Measurements from ENCODE around the gene RECQL. TPM values are rescaled to one million over a fixed set of nuclear protein-coding genes. Genes with fewer than 3 reads are reported as not detected.
"Not testable (repeated sequence)": the region's sequence is repeated elsewhere in the genome, so short reads cannot be mapped to it uniquely, and the experiment has no call there.

The RECQL gene
- total RNA-seq, 4 donors from 2014 or later, result 18.4 to 25.8 (median 21.7) TPM

- Histone ChIP-seq H3K4me3 (peak overlapping the region; percentile 19), H3K9me3 (no peaks in the 10 kb centered on the region), H3K27me3 (no peaks in the 10 kb centered on the region), H3K36me3 (peaks cover 66% of the 10 kb centered on the region), H3K4me1 (peaks cover 3% of the 10 kb centered on the region), H3K27ac (no peak overlapping the region)
- TF ChIP-seq POLR2A (IDR thresholded peaks at IDR 0.05) (no peak), POLR2AphosphoS5 (IDR thresholded peaks at IDR 0.05) (no peak), EP300 (IDR thresholded peaks at IDR 0.05) (no peak)
- TF ChIP-seq, protein P1, sequence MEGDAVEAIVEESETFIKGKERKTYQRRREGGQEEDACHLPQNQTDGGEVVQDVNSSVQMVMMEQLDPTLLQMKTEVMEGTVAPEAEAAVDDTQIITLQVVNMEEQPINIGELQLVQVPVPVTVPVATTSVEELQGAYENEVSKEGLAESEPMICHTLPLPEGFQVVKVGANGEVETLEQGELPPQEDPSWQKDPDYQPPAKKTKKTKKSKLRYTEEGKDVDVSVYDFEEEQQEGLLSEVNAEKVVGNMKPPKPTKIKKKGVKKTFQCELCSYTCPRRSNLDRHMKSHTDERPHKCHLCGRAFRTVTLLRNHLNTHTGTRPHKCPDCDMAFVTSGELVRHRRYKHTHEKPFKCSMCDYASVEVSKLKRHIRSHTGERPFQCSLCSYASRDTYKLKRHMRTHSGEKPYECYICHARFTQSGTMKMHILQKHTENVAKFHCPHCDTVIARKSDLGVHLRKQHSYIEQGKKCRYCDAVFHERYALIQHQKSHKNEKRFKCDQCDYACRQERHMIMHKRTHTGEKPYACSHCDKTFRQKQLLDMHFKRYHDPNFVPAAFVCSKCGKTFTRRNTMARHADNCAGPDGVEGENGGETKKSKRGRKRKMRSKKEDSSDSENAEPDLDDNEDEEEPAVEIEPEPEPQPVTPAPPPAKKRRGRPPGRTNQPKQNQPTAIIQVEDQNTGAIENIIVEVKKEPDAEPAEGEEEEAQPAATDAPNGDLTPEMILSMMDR (IDR thresholded peaks at IDR 0.05), result no peak
- no peak for DNase-seq (ENCODE audit: low spot score in 2 of 2)
- WGBS, result 66% methylated on average over 7 of the region's 7 CpGs
Measured at GRCh38 chr12:21472197-21472823, 29.1 kb downstream of the RECQL start.

GRCh38 chr12:21471294-21471693 is 30.1 kb downstream of the RECQL start:
- WGBS, result 58% methylated on average over 2 of the region's 2 CpGs
- DNase-seq (ENCODE audit: low spot score in 2 of 2), result no peak
- peaks cover 3% of the 10 kb centered on the region for H3K4me1 ChIP-seq
- H3K27me3 ChIP-seq, result no peaks in the 10 kb centered on the region
- H3K36me3 ChIP-seq, result peaks cover 70% of the 10 kb centered on the region
- no peak overlapping the region for H3K4me3 ChIP-seq
- TF ChIP-seq POLR2A (IDR thresholded peaks at IDR 0.05), result no peak
- H3K27ac ChIP-seq, result no peak overlapping the region
- no peaks in the 10 kb centered on the region for H3K9me3 ChIP-seq

DNA sequence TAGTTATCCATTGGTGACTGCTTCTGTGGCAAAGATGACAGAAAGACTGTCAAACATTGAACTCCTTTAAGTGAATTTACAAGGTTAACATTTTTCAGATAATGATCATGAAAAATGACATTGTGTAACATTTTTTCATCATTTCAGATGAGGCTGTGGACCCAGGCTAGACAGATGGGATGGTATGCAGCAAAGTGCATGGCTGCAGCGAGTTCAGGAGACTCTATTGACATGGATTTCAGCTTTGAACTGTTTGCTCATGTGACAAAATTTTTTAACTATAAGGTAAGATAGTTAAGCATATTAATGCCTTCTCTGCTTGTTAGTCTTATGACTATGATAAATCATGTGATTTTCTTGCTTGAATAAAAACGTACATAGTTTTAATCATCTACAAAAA is 34.1 kb downstream of the RECQL start:
- 83% methylated on average over 2 of the region's 2 CpGs for WGBS

GRCh38 chr12:21459474-21459873 is 42.0 kb downstream of the RECQL start:
- DNase-seq (ENCODE audit: low spot score in 2 of 2), result no peak
- TF ChIP-seq POLR2A (IDR thresholded peaks at IDR 0.05), result no peak
- TF ChIP-seq POLR2AphosphoS5 (IDR thresholded peaks at IDR 0.05), result no peak
- no peak for TF ChIP-seq EP300 (IDR thresholded peaks at IDR 0.05)
- TF ChIP-seq, protein P1 (IDR thresholded peaks at IDR 0.05), result no peak
- Histone ChIP-seq H3K27me3 (no peaks in the 10 kb centered on the region), H3K4me1 (no peaks in the 10 kb centered on the region), H3K9me3 (no peaks in the 10 kb centered on the region), H3K27ac (no peak overlapping the region), H3K4me3 (no peak overlapping the region), H3K36me3 (peaks cover 82% of the 10 kb centered on the region)
- WGBS, result 84% methylated on average over 2 of the region's 2 CpGs

More for the DNA sequence above, 34.1 kb downstream of the RECQL start:
- peaks cover 57% of the 10 kb centered on the region for H3K36me3 ChIP-seq
- not testable (repeated sequence) for H3K27me3 ChIP-seq; H3K9me3 ChIP-seq; H3K4me3 ChIP-seq; DNase-seq (ENCODE audit: low spot score in 2 of 2); H3K27ac ChIP-seq; H3K4me1 ChIP-seq

GRCh38 chr12:21456291-21456780 is 45.1 kb downstream of the RECQL start:
- no peaks in the 10 kb centered on the region for H3K9me3 ChIP-seq
- TF ChIP-seq POLR2A (IDR thresholded peaks at IDR 0.05), result no peak
- TF ChIP-seq POLR2AphosphoS5 (IDR thresholded peaks at IDR 0.05), result no peak
- no peak for TF ChIP-seq EP300 (IDR thresholded peaks at IDR 0.05)
- TF ChIP-seq, protein P1 (IDR thresholded peaks at IDR 0.05), result no peak
- no peak overlapping the region for H3K27ac ChIP-seq
- H3K36me3 ChIP-seq, result peaks cover 73% of the 10 kb centered on the region
- no peaks in the 10 kb centered on the region for H3K27me3 ChIP-seq
- H3K4me3 ChIP-seq, result no peak overlapping the region
- no peak for DNase-seq (ENCODE audit: low spot score in 2 of 2)
- WGBS, result 59% methylated on average over 7 of the region's 7 CpGs
- H3K4me1 ChIP-seq, result no peaks in the 10 kb centered on the region

DNA sequence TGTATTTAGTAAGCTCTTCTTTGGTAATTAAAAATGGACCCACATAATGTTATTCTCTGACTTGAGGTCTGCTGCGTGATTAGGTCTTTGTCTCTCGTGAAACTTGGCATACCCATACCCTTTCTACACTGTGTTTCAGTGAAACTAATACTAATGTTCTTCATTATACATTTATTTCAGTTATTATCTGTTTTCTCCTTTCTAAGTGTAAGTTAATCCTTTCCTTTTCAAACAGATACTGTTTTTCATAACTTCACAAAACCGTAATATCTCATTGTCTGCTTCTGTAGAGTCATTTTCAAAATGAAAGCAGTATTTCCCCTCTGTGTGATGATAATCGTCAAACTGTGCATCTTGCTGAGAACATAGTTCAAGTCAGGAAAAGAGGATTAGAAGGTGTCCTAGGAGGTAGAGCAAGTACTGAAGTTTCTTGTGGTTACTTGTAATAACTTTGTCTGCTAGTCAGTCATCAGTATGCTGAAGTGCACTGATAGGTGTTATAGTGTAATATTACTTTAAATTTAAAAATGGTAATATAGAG is 48.1 kb downstream of the RECQL start:
- Histone ChIP-seq H3K4me3 (no peak overlapping the region), H3K27me3 (no peaks in the 10 kb centered on the region), H3K4me1 (no peaks in the 10 kb centered on the region), H3K9me3 (no peaks in the 10 kb centered on the region), H3K27ac (no peak overlapping the region), H3K36me3 (peaks cover 70% of the 10 kb centered on the region)
- 85% methylated on average over 4 of the region's 4 CpGs for WGBS
- no peak for DNase-seq (ENCODE audit: low spot score in 2 of 2)
- TF ChIP-seq, protein P1 (IDR thresholded peaks at IDR 0.05), result no peak
- TF ChIP-seq POLR2A (IDR thresholded peaks at IDR 0.05), result no peak
- no peak for TF ChIP-seq EP300 (IDR thresholded peaks at IDR 0.05)
- no peak for TF ChIP-seq POLR2AphosphoS5 (IDR thresholded peaks at IDR 0.05)

All from suprapubic skin (tissue), 4 donors.